NCI-H2029 treated with DMSO at 0.1 percent for 48 hours (cell line): ENCODE results near the gene UBE2G1.
"Not testable (repeated sequence)": the region's sequence is repeated elsewhere in the genome, so short reads cannot be mapped to it uniquely, and the experiment has no call there.

ENCODE experiments used
- DNase-seq: peaks from one replicate; lab custom pipeline; 2025; lab: John Stamatoyannopoulos, UW

The UBE2G1 gene

DNA sequence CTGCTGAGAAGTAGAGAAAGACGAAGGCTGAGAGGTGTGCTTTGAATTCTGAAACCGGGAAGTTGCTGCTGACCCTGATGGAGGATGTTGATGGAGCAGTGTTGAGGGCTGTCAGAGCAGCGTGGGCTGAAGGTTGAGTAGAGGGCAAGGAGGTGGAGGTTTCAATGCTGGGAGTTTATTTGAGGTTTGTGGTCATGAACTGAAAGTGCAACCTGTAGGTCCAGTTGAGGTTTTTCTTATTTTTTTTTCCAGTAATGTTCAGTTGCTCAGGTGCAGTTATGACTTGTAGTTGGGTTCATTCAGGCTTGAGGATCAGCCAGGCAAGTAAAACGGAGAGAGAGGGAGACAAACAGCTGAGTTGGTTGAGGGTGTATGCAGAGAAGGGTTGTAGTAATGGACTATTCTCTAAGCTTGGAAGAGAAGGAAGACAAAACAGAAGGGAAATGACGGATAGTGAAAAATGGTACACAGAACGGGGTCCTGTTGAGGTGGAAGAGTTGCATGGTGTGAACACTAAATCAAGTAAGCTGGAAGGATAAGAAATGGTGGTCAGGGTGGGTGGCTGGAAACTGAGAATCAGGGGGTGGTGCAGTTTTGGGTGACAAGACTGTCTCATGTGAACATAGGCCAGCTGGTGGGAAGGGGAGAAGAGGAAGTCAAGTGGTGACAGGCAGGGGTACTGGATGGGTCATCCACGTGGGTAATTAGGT, 8.7 kb upstream of the UBE2G1 start:
- DNase-seq: no peak

DNA sequence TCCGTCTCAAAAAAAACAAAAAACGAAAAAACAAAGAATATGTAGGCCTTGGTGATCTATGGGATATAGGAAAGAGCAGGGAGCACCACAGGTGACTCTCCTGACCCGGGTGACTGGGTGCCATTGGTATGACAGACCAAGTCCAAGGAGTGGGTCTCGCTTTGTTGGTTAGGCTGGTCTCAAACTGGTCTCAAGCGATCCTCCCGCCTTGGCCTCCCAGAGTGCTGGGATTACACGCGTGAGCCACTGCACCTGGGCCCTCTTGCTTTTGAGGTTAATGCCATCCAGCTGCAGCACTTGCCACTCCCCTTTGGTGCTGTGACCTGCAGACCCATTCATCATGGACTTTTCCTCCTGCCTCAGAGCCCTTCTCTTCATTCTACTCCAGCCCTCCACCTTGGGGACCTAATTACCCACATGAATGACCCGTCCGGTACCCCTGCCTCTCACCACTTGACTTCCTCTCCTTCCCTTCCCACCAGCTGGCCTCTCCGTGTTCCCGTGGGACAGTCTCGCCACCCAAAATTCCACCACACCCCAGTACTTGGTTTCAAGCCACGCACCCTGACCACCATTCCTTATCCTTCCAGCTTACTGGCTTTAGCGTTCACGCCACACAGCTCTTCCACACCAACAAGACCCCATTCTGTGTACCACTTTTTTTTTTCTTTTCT, 3.2 kb upstream of the UBE2G1 start:
- no peak for DNase-seq

DNA sequence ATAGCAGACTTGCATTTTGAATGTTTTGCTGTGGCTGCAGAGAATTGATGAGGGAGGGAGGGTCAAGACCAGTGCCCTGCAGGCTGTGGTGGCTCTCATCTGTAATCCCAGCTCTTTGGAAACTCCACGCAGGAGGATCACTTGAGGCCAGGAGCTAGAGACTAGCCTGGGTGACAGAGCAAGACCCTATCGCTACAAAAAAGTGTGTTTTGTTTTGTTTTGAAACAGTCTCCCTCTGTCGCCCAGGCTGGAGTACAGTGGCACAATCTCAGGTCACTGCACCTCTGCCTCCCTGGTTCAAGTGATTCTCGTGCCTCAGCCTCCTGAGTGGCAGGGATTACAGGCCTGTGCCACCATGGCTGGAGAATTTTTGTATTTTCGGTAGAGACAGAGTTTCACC, 1.9 kb upstream of the UBE2G1 start:
- no peak for DNase-seq

DNA sequence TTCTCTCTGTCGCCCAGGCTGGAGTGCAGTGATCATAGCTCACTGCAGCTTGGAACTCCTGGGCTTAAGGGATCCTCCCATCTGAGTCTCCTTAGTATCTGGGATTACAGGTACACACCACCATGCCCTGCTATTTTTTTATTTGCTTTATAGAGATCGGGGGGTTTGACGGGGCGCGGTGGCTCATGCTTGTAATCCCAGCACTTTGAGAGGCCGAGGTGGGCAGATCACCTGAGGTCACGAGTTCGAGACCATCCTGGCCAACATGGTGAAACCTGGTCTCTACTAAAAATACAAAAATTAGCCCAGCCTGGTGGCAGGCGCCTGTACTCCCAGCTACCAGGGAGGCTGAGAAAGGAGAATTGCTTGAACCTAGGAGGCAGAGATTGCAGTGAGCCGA, 702 bp upstream of the UBE2G1 start:
- not testable (repeated sequence) for DNase-seq

DNA sequence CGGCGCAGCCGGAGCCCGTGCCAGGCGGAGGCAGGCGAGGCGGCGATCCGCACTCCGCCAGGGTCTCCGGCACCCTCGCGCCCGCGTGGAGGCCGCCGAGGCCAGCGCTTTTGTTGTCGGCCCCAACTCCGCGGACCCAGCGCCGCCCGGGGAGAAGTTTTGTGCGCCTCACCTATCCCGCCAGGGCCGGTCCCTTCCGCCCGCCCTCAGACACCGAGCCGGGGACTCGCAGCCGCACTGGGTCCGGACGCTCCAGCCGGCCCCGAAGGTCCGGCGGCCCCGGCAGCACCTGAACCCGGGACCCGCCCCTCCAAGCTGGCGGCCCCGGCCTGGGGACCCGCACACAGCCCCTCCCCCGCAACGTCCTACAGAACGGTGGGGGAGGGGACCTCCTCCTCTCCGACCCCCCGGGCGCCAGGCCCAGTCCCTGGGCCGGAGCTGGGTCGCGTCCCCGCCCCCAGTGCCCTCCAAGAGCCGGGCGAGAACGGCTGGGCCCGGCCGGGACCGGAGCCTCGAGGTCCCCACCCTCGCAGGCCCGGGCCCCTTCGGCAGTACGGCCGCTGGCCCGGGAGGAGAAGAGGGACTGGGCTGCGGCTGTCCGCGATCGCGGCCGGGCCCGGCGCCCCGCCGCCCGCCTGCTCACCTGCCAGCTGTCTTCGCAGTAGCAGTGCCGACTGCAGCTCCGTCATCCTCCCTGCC, 698 bp downstream of the UBE2G1 start:
- no peak for DNase-seq

DNA sequence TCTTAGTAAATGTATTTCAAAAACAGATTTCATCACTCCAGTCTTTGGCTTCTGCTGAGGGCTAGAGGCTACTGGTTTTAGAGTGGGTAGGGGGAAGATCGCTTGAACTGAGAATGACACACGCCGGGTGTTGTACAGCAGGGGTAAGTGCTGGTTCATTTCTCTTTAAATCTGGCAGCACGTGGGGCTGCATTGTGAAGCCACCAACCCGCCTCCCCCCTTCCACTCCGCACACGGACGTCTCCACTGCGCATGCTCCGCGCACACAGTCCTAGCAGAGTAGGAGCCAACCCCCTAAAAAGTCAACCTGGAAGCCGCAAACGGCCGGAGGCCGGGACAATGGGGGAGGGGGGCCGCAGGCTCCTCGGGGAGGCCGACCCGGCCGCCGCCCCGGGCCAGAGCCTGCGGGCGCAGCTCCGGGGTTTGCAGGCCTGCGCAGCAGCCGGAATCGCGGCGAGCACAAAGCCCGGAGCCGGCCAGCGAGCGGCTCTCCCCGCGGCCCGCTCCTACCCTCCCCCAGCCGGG, 1.3 kb downstream of the UBE2G1 start:
- peak; percentile 58 for DNase-seq

DNA sequence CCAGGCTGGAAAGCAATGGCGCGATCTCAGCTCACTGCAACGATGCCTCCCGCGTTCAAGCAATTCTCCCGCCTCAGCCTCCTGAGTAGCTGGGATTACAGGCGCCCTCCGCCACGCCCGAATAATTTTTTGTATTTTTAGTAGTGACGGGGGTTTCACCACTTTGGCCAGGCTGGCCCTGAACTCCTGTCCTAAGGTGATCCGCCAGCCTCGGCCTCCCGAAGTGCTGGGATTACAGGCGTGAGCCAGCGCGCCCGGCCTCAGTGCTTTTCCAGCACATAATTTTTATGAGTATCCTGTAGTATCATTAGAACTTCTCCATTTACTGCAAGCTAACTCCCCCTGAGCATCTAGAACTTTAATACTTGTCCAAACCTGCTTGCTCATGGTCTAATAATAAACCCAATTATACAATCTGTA, 1.8 kb downstream of the UBE2G1 start:
- no peak for DNase-seq

DNA sequence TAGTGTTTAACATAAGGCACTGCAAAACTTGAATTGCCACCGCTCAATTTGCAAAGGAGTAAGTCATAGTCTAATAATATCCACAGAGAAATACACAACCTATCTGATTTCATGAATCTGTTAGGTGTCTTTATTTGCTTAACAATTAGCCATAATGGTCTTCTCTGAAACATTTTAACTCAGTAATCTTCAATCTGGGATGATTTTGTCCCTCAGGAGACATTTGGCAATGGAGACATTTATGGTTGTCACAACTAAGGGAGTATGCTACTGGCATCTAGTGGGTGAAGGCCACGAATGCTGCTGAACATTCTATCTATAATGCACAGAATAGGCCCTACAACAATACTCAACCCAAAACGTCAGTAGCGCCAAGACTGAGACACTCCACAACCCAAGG, 4.3 kb downstream of the UBE2G1 start:
- DNase-seq: no peak

DNA sequence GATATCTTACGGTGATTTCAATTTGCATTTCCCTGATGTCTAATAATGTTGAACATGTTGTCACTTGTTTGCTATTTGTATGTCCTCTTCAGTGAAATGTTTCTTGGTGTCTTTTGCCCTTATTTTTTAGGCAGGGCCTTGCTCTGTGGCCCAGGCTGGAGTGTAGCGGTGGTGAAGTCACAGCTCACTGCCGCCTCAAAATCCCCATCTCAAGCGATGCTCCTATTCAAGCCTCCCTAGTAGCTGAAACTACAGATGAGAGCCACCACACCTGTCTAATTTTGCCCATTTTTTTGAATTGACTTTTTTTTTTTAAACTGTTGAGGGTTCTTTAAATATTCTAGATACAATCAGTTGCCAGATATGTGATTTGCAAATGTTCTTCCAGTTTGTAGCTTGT, 8.3 kb downstream of the UBE2G1 start:
- no peak for DNase-seq

DNA sequence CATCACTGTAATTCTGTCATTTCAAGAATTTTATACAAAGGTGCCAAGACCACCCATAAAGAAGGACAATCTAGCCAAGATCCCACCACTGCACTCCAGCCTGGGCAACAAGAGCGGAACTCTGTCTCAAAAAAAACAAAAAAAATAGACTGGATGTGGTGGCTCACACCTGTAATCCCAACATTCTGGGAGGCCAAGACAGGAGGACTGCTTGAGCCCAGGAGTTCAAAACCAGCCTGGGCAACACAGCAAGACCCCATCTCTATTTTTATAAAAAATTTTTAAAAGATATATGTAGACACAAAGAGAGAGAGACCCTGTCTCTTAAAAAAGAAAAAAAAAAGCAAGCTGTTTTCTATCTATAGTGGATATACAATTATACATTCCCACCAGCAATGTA, 8.8 kb downstream of the UBE2G1 start:
- no peak for DNase-seq

DNA sequence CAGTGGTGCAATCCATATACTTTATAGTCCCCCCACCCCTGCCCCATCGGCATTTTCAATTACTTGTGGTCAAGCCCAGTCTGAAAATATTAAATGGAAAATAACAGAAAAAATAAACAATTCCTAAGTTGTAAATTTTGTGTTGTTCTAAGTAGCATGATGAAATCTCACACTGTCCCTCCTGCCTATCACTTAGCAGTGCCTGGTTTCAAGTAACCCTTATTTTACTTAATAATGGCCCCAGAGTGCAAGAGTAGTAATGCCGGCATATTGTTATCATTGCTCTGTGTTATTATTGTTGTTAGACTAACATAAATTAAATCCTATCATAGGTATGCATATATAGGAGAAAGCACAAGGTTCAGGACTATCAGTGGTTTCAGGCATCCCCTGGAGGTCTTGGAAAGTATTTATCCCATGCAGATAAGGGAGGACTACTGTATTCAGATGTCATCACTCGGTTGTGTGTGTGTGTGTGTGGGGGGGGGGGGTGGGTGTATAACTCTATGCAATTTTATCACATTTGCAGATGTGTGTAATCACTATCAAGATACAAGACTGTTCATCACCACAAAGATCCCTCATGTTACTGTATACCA, 9.3 kb downstream of the UBE2G1 start:
- no peak for DNase-seq

DNA sequence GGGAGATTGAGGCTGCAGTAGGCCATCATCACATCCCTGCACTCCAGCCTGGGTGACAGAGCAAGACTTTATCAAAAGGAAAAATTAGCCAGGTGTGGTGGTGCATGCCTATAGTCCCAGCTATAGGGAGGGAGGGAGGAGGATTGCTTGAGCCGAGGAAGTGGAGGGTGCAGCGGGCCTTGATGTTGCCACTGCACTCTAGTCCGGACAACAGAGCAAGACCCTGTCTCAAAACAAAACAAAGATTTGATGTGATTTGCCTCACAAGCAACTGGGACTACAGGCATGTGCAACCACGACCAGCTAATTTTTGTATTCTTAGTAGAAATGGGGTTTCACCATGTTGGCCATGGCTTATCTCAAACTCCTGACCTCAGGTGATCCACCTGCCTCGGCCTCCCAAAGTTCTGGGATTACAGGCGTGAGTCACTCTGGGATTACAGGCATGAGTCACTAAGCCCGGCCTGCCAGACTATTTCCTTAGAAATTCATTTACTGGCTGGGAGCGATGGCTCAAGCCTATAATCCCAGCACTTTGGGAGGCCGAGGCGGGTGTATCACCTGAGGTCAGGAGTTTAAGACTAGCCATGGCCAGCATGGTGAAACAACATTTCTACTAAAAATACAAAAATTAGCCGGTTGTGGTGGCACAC, 11.5 kb downstream of the UBE2G1 start:
- no peak for DNase-seq

DNA sequence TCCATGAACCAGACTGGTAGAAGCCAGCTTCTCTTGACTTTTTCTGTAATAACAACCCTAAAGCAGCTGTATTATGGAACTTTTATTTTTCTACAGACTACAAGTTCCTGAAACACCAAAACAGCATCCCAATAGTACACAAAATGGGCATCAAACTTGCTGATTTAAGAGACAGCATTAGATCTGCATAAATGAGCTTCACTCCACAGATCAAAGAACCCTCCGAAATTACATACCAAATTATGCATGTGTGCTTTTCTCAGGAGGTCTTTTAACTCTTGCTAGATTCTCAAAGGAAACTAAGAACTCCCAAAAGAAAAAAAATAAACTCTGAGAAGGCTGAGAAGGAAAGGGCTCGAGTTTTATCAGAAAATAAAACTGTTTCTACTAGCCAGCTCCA, 12.3 kb downstream of the UBE2G1 start:
- no peak for DNase-seq

DNA sequence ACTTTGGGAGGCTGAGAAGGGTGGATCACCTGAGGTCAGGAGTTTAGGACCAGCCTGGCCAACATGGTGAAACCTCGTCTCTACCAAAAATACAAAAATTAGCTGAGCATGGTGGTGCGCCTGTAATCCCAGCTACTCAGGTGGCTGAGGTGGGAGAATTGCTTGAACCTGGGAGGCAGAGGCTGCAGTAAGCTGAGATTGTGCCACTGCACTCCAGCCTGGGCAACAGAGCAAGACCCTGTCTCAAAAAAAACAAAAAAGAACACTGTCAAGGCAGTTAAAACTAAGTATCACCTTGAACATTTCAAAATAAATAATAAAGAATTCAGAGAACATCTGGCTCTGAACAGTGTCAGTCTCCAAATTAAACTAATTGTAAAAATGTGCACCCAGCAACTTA, 16.3 kb downstream of the UBE2G1 start:
- not testable (repeated sequence) for DNase-seq

DNA sequence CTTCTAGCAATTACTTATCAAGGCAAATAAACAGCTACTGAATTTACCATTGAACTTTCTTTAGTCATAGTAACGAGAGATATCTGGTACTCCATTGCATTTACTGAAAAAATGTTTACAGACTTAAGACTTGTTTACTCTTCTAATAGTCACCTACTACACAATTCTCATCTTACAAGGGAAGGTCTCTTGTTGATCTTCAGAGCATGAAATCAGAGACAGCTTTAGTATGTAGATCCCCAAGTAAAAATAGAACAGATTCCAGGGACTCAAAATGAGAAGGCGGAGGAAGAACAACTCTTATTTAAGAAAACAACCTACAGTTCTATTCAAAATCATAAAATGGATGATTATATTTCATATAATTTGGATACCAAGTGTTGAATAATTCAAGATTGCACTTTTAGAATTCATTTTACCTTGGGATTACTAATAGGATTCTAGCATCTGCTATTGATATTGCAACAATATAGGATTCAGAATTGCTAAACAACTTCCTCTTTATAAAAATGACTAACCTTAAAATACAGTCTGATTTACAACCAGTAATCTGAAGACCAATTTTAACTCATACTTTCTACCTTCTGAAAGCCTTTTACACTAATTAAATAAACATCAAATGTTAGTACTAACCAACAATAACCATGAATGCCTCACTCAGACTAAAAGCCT, 20.8 kb downstream of the UBE2G1 start:
- no peak for DNase-seq

DNA sequence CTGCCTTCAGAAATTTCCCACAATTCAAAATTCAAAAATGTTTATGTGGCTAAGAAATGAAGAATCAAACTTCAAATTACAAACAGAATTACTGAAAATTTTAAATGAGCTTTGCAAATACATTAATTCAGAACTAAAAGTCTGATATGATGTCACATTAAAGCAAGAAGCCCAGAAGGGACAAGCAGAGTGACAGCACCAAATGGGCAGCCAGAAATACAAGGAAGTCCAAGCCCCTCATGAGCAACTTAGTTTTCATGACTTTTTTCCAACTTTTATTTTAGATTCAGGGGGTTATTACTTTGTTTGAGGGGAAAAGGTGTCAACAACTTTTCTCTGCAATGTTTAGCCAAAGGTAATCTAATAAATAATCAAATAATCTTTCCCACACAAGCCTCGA, 21.5 kb downstream of the UBE2G1 start:
- no peak for DNase-seq

DNA sequence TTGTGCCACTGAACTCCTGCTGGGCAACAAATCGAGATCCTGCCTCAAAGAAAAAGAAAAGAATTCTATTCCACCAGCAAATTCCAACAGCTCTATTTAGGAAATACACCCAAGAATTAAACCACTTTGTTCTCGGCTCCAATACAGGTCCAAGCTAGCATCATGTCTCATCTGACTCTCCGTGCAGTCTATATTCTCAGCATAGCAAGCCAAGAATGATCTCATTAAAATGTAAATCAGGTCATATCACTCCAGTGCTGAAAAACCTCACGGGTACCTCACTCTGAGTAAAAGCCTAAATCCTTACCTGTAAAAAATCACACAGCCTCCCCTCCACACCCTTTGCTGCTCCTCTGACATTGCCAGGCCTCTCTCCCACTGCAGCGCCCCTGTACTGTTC, 23.9 kb downstream of the UBE2G1 start:
- DNase-seq: no peak

DNA sequence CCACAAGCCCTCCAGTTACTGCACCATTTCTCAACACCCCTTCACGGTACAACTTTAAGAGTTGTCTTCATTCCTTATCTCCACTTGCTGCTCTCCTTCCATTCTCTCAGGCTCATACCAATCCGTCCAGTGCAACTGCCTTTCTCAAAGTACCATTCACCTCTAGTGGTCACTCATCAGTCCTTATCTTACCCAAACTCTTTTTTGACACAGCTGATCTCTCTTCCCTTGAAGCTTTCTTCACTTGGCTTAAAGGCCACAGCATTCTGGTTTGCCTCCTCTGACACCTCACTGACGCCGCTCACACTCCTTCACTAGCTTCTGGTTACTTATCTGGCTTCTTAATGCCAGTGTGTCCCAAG, 24.9 kb downstream of the UBE2G1 start:
- no peak for DNase-seq

DNA sequence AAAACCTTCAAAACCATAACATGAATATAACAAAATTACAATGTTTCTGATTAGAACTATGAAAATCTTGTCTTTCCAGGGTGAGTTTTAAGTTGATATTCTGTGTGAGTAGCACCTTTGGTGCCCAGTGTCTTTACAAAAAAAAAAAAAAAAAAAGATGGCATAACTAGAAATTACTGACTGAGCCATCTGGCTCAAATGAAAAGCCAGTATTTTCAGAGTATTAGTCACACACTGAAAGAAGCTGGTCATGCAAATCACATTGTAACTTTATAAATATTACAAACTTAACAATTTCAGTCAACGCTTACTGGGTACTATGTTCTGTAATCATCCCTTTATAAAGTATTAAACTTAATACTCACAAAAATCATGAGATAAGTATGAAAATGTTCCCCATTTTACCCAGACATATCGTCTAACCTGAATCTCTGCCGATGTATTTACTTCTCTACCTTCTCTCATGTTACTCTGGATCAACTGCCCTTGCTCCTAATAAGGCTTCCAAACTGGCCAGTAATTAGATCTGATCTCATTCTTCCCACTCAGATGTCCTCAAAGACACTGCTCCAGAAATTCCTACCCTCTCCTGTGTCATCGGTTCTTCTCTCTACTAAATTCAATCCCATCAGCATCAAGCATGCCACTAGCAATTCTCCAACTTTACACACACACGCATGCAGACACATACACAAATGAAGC, 25.4 kb downstream of the UBE2G1 start:
- DNase-seq: no peak

DNA sequence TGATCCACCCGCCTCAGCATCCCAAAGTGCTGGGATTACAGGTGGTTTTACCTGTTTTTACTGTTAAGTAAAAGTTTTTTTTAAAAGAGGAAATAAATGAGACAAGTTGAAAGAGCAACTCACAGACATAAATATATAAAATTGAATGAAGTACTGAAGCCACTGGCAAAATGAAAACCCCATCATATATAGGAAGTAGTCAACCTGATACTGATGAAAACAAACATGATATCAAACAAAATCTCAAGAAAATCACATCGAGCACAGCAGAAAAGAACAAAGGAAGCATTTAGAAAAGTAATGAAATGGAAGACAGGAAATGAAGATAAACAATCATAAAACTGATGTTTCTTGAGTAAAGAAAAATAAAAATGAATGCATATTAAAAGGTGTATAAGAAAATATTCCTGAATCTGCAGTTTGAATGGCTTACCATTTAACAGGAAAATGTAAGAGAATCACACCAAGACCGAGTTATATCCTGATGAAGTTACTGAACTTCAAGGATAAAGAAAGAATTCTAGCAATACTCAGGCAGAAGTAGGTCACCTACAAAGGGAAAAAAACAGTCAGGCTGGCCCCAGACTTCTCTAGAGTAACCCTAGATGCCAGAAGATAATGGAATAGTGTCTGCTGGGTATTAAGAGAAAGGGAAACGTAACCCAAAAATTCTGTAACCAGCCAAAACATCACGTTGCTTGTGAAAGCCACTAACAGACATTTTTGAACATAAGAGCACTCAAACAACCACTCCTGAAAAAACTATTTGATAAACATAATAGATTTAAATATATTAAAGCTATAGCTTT, 31.5 kb downstream of the UBE2G1 start:
- no peak for DNase-seq
